ENCODE data around the gene RTN1.

DNA sequence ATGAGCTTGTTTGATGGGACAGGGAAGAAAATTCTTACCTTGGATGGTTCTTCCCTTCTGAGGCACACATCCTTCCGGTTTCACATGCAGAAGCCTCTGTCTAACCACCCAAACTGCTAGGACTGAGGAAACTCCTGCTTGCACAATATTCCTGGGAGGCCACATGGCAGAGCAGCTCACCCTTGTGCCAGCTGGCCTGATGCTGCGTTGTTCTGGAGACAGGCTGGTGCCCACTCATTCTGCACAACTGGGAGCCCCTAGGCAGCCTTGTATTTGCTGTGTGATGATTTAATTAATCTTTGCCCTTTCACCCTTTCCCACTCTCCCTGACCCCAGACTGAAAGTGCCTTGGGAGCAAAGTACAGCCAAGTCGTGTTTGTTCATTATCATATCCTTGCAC lies 130.8 kb downstream of the RTN1 start:
- TF ChIP-seq, protein P1, sequence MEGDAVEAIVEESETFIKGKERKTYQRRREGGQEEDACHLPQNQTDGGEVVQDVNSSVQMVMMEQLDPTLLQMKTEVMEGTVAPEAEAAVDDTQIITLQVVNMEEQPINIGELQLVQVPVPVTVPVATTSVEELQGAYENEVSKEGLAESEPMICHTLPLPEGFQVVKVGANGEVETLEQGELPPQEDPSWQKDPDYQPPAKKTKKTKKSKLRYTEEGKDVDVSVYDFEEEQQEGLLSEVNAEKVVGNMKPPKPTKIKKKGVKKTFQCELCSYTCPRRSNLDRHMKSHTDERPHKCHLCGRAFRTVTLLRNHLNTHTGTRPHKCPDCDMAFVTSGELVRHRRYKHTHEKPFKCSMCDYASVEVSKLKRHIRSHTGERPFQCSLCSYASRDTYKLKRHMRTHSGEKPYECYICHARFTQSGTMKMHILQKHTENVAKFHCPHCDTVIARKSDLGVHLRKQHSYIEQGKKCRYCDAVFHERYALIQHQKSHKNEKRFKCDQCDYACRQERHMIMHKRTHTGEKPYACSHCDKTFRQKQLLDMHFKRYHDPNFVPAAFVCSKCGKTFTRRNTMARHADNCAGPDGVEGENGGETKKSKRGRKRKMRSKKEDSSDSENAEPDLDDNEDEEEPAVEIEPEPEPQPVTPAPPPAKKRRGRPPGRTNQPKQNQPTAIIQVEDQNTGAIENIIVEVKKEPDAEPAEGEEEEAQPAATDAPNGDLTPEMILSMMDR (IDR thresholded peaks at IDR 0.05 in 4 of 5, conservative IDR thresholded peaks at IDR 0.05 in 1 of 5) = no peak
- TF ChIP-seq POLR2A (IDR thresholded peaks at IDR 0.05) = no peak

All from gastrocnemius medialis (tissue), 4 donors.